H9 (cell line): ENCODE data around the gene ERI3. TPM values are rescaled to one million over a fixed set of nuclear protein-coding genes. Genes with fewer than 3 reads are reported as not detected.

Source experiments
- DNase-seq: peaks from one replicate; pipeline ENCODE4 v3.0.0-alpha.2; 2017
- H2AFZ ChIP-seq: one replicate; pipeline ENCODE4 v1.6.1; 2013; ENCODE audit warnings: mild to moderate bottlenecking, low read length, control low read depth, moderate library complexity
- H2AK5ac ChIP-seq: 2 replicates; pipeline ENCODE4 v1.6.1; 2013; ENCODE audit warnings: low read length, control low read depth, mixed read lengths; ENCODE audit not compliant: insufficient read length
- H2BK120ac ChIP-seq: one replicate; pipeline ENCODE4 v1.6.1; 2013; ENCODE audit warnings: low read depth, mild to moderate bottlenecking, low read length, control low read depth, inconsistent platforms; ENCODE audit not compliant: poor library complexity, severe bottlenecking
- H2BK12ac ChIP-seq: 2 replicates; pipeline ENCODE4 v1.6.1; 2013; ENCODE audit warnings: low read length, control low read depth, mixed read lengths, low read depth; ENCODE audit not compliant: insufficient read length
- H2BK15ac ChIP-seq: 2 replicates; pipeline ENCODE4 v1.6.1; 2013; ENCODE audit warnings: low read depth, low read length, control low read depth
- H2BK20ac ChIP-seq: one replicate; pipeline ENCODE4 v1.6.1; 2013; ENCODE audit warnings: low read depth, mild to moderate bottlenecking, low read length, control low read depth, inconsistent platforms; ENCODE audit not compliant: poor library complexity, severe bottlenecking
- H2BK5ac ChIP-seq: 2 replicates; pipeline ENCODE4 v1.6.1; 2013; ENCODE audit warnings: low read length, control low read depth, mixed read lengths; ENCODE audit not compliant: insufficient read length
- H3K14ac ChIP-seq: 2 replicates; pipeline ENCODE4 v1.6.1; 2013; ENCODE audit warnings: low read length, control low read depth; ENCODE audit not compliant: insufficient read depth
- H3K18ac ChIP-seq: 2 replicates; pipeline ENCODE4 v1.6.1; 2013; ENCODE audit warnings: low read depth, mild to moderate bottlenecking, mixed read lengths, low read length, control low read depth; ENCODE audit not compliant: insufficient read length
- H3K23ac ChIP-seq: 2 replicates; pipeline ENCODE4 v1.6.1; 2013; ENCODE audit warnings: low read length, control low read depth, mixed read lengths, low read depth; ENCODE audit not compliant: insufficient read length
- H3K23me2 ChIP-seq: 2 replicates; pipeline ENCODE4 v1.6.1; 2013; ENCODE audit warnings: low read depth, mild to moderate bottlenecking, mixed read lengths, low read length, control low read depth; ENCODE audit not compliant: insufficient read length, poor library complexity, severe bottlenecking
- H3K27ac ChIP-seq: 2 replicates; pipeline ENCODE4 v1.5.1; 2013; ENCODE audit warnings: low read length, control low read depth, mixed read lengths, low read depth; ENCODE audit not compliant: insufficient read length
- H3K27me3 ChIP-seq: 2 replicates; pipeline ENCODE4 v1.6.1; 2013; ENCODE audit warnings: low read length, control low read depth, inconsistent platforms; ENCODE audit not compliant: insufficient read depth
- H3K4ac ChIP-seq: 2 replicates; pipeline ENCODE4 v1.6.1; 2013; ENCODE audit warnings: low read depth, mild to moderate bottlenecking, control low read depth, inconsistent platforms, low read length, moderate library complexity
- H3K4me1 ChIP-seq: 2 replicates; pipeline ENCODE4 v1.6.1; 2013; ENCODE audit warnings: low read length, control low read depth, inconsistent platforms; ENCODE audit not compliant: insufficient read depth
- H3K4me2 ChIP-seq: 2 replicates; pipeline ENCODE4 v1.6.1; 2013; ENCODE audit warnings: low read length, control low read depth, mixed read lengths; ENCODE audit not compliant: insufficient read length, insufficient read depth
- H3K56ac ChIP-seq: 2 replicates; pipeline ENCODE4 v1.6.1; 2013; ENCODE audit warnings: low read depth, mild to moderate bottlenecking, mixed read lengths, low read length, control low read depth; ENCODE audit not compliant: insufficient read length
- H3K79me1 ChIP-seq: 2 replicates; pipeline ENCODE4 v1.6.1; 2013; ENCODE audit warnings: low read depth, mild to moderate bottlenecking, moderate library complexity, low read length, control low read depth, inconsistent platforms; ENCODE audit not compliant: insufficient read depth, poor library complexity, severe bottlenecking
- H3K79me2 ChIP-seq: 2 replicates; pipeline ENCODE4 v1.6.1; 2013; ENCODE audit warnings: low read length, control low read depth, inconsistent platforms; ENCODE audit not compliant: insufficient read depth
- H3K9ac ChIP-seq: 2 replicates; pipeline ENCODE4 v1.6.1; 2013; ENCODE audit warnings: low read length, control low read depth, mixed read lengths; ENCODE audit not compliant: insufficient read length; ENCODE audit errors: extremely low read depth
- H3K9me3 ChIP-seq: one replicate; pipeline ENCODE4 v1.6.1; 2013; ENCODE audit warnings: low read depth, low read length, inconsistent platforms; ENCODE audit not compliant: control insufficient read depth
- H3T11ph ChIP-seq: one replicate; pipeline ENCODE4 v1.6.1; 2013; ENCODE audit warnings: mild to moderate bottlenecking, low read length, control low read depth, inconsistent platforms
- H4K20me1 ChIP-seq: one replicate; pipeline ENCODE4 v1.6.1; 2013; ENCODE audit not compliant: control insufficient read depth, insufficient read length, insufficient read depth
- H4K5ac ChIP-seq: 2 replicates; pipeline ENCODE4 v1.6.1; 2013; ENCODE audit warnings: low read depth, mild to moderate bottlenecking, mixed read lengths, low read length, control low read depth; ENCODE audit not compliant: insufficient read length
- H4K8ac ChIP-seq: replicated peaks from 2 replicates; pipeline ENCODE4 v1.6.1; 2013; ENCODE audit warnings: low read length, control low read depth, mixed read lengths, low read depth; ENCODE audit not compliant: insufficient read length
- H4K91ac ChIP-seq: 2 replicates; pipeline ENCODE4 v1.6.1; 2013; ENCODE audit warnings: low read depth, mild to moderate bottlenecking, moderate library complexity, mixed read lengths, low read length, control low read depth; ENCODE audit not compliant: insufficient read length
- H3K27ac Mint-ChIP-seq, 3 experiments: 2 replicates in 2 of 3; 3 replicates in 1 of 3; pipeline ENCODE4 v1.8.0; 2020 to 2021; ENCODE audit warnings: mixed read lengths in 3 of 3, mild to moderate bottlenecking in 1 of 3, moderate library complexity in 1 of 3
- H3K27me3 Mint-ChIP-seq: 2 replicates; pipeline ENCODE4 v1.8.0; 2021; ENCODE audit warnings: low read depth, mild to moderate bottlenecking, moderate library complexity, mixed read lengths
- H3K36me3 Mint-ChIP-seq, 3 experiments: 2 replicates in 2 of 3; 3 replicates in 1 of 3; pipeline ENCODE4 v1.8.0; 2020 to 2021; ENCODE audit warnings: low read depth in 3 of 3, mixed read lengths in 3 of 3; ENCODE audit not compliant: insufficient read depth in 1 of 3
- H3K4me1 Mint-ChIP-seq, 2 experiments: 2 replicates each; pipeline ENCODE4 v1.8.0; 2020; ENCODE audit warnings: mixed read lengths in 2 of 2
- H3K4me3 Mint-ChIP-seq, 2 experiments: 2 replicates in 1 of 2; 3 replicates in 1 of 2; pipeline ENCODE4 v1.8.0; 2020 to 2021; ENCODE audit warnings: mild to moderate bottlenecking in 2 of 2, mixed read lengths in 2 of 2, moderate library complexity in 1 of 2
- H3K9me3 Mint-ChIP-seq, 2 experiments: 2 replicates in 1 of 2; 3 replicates in 1 of 2; pipeline ENCODE4 v1.8.0; 2020; ENCODE audit warnings: mild to moderate bottlenecking in 2 of 2, mixed read lengths in 2 of 2, moderate library complexity in 1 of 2
- CTCF ChIP-seq: fragments of 200-600 bp; sonication (generic); conservative IDR thresholded peaks from 3 replicates; pipeline ENCODE4 v1.8.0; 2021; ENCODE audit warnings: antibody characterized with exemption, mild to moderate bottlenecking
- WGBS: extraction: QIAGEN DNeasy Blood & Tissue Kit; methylation state at CpG from one replicate; pipeline ENCODE4 v1.1.7; 2013; ENCODE audit warnings: missing lambda C conversion rate, low lambda C conversion rate, mixed read lengths; ENCODE audit not compliant: insufficient read length; ENCODE audit errors: extremely low coverage; 5-methylcytosine and 5-hydroxymethylcytosine counted together
- total RNA-seq: library from RNA; stranded (reverse); gene quantifications from 2 replicates; pipeline ENCODE4 v1.2.1, GENCODE V29; 2021

Gene ERI3
- total RNA-seq, 1 experiment from 2014 or later: 61.6 TPM

- H3K14ac ChIP-seq: no peak overlapping the region
- no peak for DNase-seq
- no peak overlapping the region for H3K27ac ChIP-seq
- no peak overlapping the region for H2BK120ac ChIP-seq
- no peaks in the 10 kb centered on the region for H3K79me1 ChIP-seq
- Mint-ChIP-seq H3K36me3 (no peaks in the 10 kb centered on the region), H3K27me3 (peaks cover 16% of the 10 kb centered on the region), H3K27ac (no peak overlapping the region), H3K4me1 (peaks cover 9 to 11% of the 10 kb centered on the region in 2 experiments), H3K9me3 (no peaks in the 10 kb centered on the region; a peak in 1 of 5 replicates), H3K4me3 (no peak overlapping the region)
- H3K18ac ChIP-seq: no peak overlapping the region
- H3K23ac ChIP-seq: no peak overlapping the region
- H4K8ac ChIP-seq: no peak overlapping the region
- no peak overlapping the region for H3K56ac ChIP-seq
- H3K9me3 ChIP-seq: no peaks in the 10 kb centered on the region
- no peaks in the 10 kb centered on the region for H3K23me2 ChIP-seq
- H2BK15ac ChIP-seq: no peak overlapping the region
- H3K4me2 ChIP-seq: no peak overlapping the region
- no CpG with 5 or more reads among the region's 6 CpGs for WGBS
- no peak overlapping the region for H4K91ac ChIP-seq
- no peak for TF ChIP-seq CTCF
- H2BK20ac ChIP-seq: no peak overlapping the region
- H3K27me3 ChIP-seq: no peaks in the 10 kb centered on the region
- no peak overlapping the region for H2BK5ac ChIP-seq
- H2AK5ac ChIP-seq: no peak overlapping the region
- no peak overlapping the region for H3K9ac ChIP-seq
- H2BK12ac ChIP-seq: no peak overlapping the region
- H2AFZ ChIP-seq: no peak overlapping the region
- no peaks in the 10 kb centered on the region for H3K4me1 ChIP-seq
- no peaks in the 10 kb centered on the region for H3K79me2 ChIP-seq
- H4K20me1 ChIP-seq: no peaks in the 10 kb centered on the region
- H3K4ac ChIP-seq: no peak overlapping the region
- no peak overlapping the region for H3T11ph ChIP-seq
- no peak overlapping the region for H4K5ac ChIP-seq
Measured at GRCh38 chr1:44375547-44375946, 20.5 kb upstream of the ERI3 start.
